SK-N-SH treated with all-trans-retinoic acid at 6 μM for 48 hours (cell line): ENCODE results near the gene ACSL6.

Experiments used
- CSDC2 ChIP-seq: fragments of 250-450 bp; sonication (Bioruptor Pico); IDR thresholded peaks from 2 replicates; pipeline ENCODE4 v1.5.0; 2020; ENCODE audit warnings: mild to moderate bottlenecking, moderate library complexity
- RARB ChIP-seq: fragments of 250-450 bp; sonication (Bioruptor Pico); IDR thresholded peaks from 2 replicates; pipeline ENCODE4 v1.8.0; 2021; ENCODE audit warnings: mild to moderate bottlenecking, moderate library complexity
- SNAI2 ChIP-seq: fragments of 250-450 bp; sonication (Bioruptor Pico); IDR thresholded peaks from 2 replicates; pipeline ENCODE4 v1.5.0; 2020; ENCODE audit warnings: mild to moderate bottlenecking, moderate library complexity
- TCF4 ChIP-seq: fragments of 250-450 bp; sonication (Bioruptor Pico); IDR thresholded peaks from 2 replicates; pipeline ENCODE4 v1.8.0; 2021; ENCODE audit warnings: mild to moderate bottlenecking, moderate library complexity, borderline replicate concordance
- ZC3H10 ChIP-seq: fragments of 250-450 bp; sonication (Bioruptor Pico); IDR thresholded peaks from 2 replicates; pipeline ENCODE4 v1.5.1; 2021; ENCODE audit warnings: mild to moderate bottlenecking, moderate library complexity
- ZFP3 ChIP-seq: fragments of 250-450 bp; sonication (Bioruptor Pico); IDR thresholded peaks from 2 replicates; pipeline ENCODE4 v1.5.0; 2020; ENCODE audit warnings: mild to moderate bottlenecking, moderate library complexity
- ZFP30 ChIP-seq: fragments of 450-650 bp; formaldehyde crosslinking; IDR thresholded peaks from 2 replicates; pipeline ENCODE4 v1.5.0; 2022; ENCODE audit warnings: mild to moderate bottlenecking, moderate library complexity
- ZNF565 ChIP-seq: fragments of 450-650 bp; formaldehyde crosslinking; conservative IDR thresholded peaks from 2 replicates; pipeline ENCODE4 v1.5.0; 2020; ENCODE audit warnings: low read depth, mild to moderate bottlenecking, moderate library complexity
- ZNF70 ChIP-seq: fragments of 450-650 bp; formaldehyde crosslinking; IDR thresholded peaks from 2 replicates; pipeline ENCODE4 v1.5.0; 2020; ENCODE audit warnings: mild to moderate bottlenecking, moderate library complexity
- TF ChIP-seq, protein P1 (sequence below): fragments of 250-450 bp; sonication (Bioruptor Pico); IDR thresholded peaks from 2 replicates; pipeline ENCODE4 v1.8.0; 2020; ENCODE audit warnings: mild to moderate bottlenecking, moderate library complexity, borderline replicate concordance
- TF ChIP-seq, protein P2 (sequence below): fragments of 250-450 bp; sonication (Bioruptor Pico); IDR thresholded peaks from 2 replicates; pipeline ENCODE4 v1.5.1; 2020; ENCODE audit warnings: low read depth, mild to moderate bottlenecking, moderate library complexity

- no peak for TF ChIP-seq ZNF70 (CRISPR knock-in tag)
- TF ChIP-seq, protein P1, sequence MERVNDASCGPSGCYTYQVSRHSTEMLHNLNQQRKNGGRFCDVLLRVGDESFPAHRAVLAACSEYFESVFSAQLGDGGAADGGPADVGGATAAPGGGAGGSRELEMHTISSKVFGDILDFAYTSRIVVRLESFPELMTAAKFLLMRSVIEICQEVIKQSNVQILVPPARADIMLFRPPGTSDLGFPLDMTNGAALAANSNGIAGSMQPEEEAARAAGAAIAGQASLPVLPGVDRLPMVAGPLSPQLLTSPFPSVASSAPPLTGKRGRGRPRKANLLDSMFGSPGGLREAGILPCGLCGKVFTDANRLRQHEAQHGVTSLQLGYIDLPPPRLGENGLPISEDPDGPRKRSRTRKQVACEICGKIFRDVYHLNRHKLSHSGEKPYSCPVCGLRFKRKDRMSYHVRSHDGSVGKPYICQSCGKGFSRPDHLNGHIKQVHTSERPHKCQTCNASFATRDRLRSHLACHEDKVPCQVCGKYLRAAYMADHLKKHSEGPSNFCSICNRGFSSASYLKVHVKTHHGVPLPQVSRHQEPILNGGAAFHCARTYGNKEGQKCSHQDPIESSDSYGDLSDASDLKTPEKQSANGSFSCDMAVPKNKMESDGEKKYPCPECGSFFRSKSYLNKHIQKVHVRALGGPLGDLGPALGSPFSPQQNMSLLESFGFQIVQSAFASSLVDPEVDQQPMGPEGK: no peak
- no peak for TF ChIP-seq ZFP30 (CRISPR knock-in tag)
- TF ChIP-seq, protein P2, sequence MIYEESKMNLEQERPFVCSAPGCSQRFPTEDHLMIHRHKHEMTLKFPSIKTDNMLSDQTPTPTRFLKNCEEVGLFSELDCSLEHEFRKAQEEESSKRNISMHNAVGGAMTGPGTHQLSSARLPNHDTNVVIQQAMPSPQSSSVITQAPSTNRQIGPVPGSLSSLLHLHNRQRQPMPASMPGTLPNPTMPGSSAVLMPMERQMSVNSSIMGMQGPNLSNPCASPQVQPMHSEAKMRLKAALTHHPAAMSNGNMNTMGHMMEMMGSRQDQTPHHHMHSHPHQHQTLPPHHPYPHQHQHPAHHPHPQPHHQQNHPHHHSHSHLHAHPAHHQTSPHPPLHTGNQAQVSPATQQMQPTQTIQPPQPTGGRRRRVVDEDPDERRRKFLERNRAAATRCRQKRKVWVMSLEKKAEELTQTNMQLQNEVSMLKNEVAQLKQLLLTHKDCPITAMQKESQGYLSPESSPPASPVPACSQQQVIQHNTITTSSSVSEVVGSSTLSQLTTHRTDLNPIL: no peak
- TF ChIP-seq ZC3H10 (CRISPR knock-in tag): no peak
- TF ChIP-seq TCF4 (CRISPR knock-in tag): no peak
- no peak for TF ChIP-seq RARB (CRISPR knock-in tag)
- no peak for TF ChIP-seq SNAI2 (CRISPR knock-in tag)
- TF ChIP-seq CSDC2: no peak
- TF ChIP-seq ZFP3: no peak
- TF ChIP-seq ZNF565 (CRISPR knock-in tag): no peak
Measured at GRCh38 chr5:131999441-132000240, 11.8 kb downstream of the ACSL6 start.
